Body of pancreas (tissue), 4 donors: Measurements from ENCODE around the gene CYP4F12.

Experiments
- POLR2A ChIP-seq, 3 donors: fragments of 450-650 bp; IDR thresholded peaks; one replicate each; pipeline ENCODE4 v1.6.1; 2016; ENCODE audit warnings: antibody characterized with exemption in 3 of 3, mild to moderate bottlenecking in 2 of 3
- TF ChIP-seq, protein P1 (sequence below), 7 experiments: fragments of 450-650 bp in 4 of 7; fragments of 200-600 bp in 3 of 7; sonication (generic) in 3 of 7; IDR thresholded peaks; one replicate each; pipeline ENCODE4 v1.5.1; 2016 to 2019; ENCODE audit warnings: antibody characterized with exemption in 7 of 7

GRCh38 chr19:15683411-15683810 is 10.5 kb downstream of the CYP4F12 start:
- TF ChIP-seq, protein P1, sequence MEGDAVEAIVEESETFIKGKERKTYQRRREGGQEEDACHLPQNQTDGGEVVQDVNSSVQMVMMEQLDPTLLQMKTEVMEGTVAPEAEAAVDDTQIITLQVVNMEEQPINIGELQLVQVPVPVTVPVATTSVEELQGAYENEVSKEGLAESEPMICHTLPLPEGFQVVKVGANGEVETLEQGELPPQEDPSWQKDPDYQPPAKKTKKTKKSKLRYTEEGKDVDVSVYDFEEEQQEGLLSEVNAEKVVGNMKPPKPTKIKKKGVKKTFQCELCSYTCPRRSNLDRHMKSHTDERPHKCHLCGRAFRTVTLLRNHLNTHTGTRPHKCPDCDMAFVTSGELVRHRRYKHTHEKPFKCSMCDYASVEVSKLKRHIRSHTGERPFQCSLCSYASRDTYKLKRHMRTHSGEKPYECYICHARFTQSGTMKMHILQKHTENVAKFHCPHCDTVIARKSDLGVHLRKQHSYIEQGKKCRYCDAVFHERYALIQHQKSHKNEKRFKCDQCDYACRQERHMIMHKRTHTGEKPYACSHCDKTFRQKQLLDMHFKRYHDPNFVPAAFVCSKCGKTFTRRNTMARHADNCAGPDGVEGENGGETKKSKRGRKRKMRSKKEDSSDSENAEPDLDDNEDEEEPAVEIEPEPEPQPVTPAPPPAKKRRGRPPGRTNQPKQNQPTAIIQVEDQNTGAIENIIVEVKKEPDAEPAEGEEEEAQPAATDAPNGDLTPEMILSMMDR (IDR thresholded peaks at IDR 0.05): no peak
- TF ChIP-seq POLR2A (IDR thresholded peaks at IDR 0.05): no peak
